GM13977 (cell line): ENCODE results near the gene NLRC3.
A peak's percentile ranks its signal among the peaks of the same experiment; 100 is the strongest.

Source experiments
- DNase-seq: peaks from one replicate; pipeline ENCODE4 v3.0.0; 2012; ENCODE audit warnings: low spot score
- in situ Hi-C: fragments of 300-500 bp; cut with MboI; formaldehyde crosslinking; loops from one replicate; pipeline ENCODE4 v1.12.0; 2022; ENCODE audit warnings: low sequenced_read_pairs, low pct_unique_long_range_greater_than_20kb, mixed read lengths, inconsistent platforms; ENCODE audit not compliant: unreplicated experiment
- TF ChIP-seq, protein P1 (sequence below): IDR thresholded peaks from 2 replicates; pipeline ENCODE4 v1.5.1; 2012; ENCODE audit warnings: mild to moderate bottlenecking, control low read depth; ENCODE audit not compliant: insufficient read depth; ENCODE audit errors: extremely low read depth, missing control alignments

The NLRC3 gene

DNA sequence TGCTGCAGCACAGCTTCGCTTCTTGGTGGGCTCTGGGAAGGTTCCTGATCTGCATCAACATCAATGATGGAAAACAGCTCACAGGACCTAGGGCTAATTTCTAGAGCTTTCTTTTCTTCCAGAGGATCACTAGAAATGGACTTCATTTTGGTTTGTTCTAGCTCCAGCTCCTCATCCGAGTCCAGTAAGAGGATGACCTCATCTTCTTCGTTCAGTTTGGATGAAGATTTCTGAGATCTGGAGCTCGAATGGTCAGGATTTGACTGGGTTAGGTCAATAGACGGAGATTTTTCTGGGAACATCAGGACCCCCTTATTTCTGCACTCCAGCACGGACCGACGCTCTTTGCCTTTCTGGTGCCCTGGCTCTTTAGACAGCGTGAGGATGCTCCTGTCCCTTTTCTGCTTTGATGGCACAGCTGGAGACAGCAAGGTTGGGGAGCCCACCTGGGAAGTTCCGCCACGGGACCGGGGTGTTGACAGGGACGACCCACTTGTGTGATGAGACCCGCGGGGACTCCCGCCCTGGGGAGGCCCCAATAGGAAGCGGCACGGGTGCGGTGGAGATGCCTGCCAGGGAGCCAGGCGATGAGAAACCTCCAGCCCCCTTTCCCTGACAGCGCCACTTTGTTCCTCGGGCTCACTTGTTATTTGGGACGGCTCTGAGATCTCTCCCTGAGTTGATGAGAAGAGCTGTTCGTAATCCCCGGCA, 12.9 kb upstream of the NLRC3 start:
- in situ Hi-C loops: no loop called here
- TF ChIP-seq, protein P1, sequence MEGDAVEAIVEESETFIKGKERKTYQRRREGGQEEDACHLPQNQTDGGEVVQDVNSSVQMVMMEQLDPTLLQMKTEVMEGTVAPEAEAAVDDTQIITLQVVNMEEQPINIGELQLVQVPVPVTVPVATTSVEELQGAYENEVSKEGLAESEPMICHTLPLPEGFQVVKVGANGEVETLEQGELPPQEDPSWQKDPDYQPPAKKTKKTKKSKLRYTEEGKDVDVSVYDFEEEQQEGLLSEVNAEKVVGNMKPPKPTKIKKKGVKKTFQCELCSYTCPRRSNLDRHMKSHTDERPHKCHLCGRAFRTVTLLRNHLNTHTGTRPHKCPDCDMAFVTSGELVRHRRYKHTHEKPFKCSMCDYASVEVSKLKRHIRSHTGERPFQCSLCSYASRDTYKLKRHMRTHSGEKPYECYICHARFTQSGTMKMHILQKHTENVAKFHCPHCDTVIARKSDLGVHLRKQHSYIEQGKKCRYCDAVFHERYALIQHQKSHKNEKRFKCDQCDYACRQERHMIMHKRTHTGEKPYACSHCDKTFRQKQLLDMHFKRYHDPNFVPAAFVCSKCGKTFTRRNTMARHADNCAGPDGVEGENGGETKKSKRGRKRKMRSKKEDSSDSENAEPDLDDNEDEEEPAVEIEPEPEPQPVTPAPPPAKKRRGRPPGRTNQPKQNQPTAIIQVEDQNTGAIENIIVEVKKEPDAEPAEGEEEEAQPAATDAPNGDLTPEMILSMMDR: no peak
- DNase-seq: no peak

DNA sequence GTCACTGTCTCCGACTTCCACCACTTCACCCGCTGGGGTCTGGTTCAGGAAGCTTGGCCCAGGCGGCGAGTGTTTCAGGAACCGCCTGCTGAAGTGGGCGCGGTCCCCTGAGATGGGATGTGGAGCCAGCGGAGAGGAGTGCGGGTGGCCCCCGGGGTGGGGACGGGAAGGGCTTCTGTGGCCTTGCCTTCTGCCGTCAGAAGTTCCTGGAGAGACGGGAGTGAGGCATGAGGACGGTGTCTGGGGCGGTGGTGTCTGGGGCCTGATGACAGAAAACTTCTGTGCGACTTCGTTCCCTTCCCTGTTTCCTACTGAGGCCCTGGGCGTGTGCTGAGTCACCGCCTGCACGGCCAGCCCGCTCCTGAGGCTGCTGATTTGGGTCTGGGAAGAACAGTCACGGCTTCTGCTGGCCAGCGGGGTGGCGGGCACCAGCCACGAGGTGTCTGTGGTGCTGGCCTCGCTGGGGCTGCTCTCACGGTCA, 12.3 kb upstream of the NLRC3 start:
- TF ChIP-seq, protein P1: no peak
- in situ Hi-C loops: no loop called here
- no peak for DNase-seq

DNA sequence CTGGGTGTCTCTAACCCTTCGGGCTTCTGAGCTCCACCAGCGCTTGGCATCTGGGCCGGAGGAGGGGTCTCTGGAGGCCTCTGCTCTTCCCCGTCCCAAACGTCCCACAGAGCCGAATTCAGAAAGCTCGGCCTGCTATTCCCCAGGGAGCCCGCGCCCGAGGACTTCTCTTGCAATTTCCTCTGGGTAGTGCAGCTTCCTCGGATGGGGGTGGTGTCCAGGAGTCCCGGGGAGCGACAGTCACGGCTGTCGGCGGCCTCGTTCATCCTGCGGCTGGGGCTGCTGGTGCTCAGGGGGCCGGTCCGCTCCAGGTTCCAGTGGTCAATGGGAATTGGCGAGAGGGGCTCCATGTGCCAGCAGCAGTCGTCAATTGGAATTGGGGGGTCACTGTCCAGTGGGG, 11.8 kb upstream of the NLRC3 start:
- in situ Hi-C loops: no loop called here
- no peak for DNase-seq
- TF ChIP-seq, protein P1: no peak

DNA sequence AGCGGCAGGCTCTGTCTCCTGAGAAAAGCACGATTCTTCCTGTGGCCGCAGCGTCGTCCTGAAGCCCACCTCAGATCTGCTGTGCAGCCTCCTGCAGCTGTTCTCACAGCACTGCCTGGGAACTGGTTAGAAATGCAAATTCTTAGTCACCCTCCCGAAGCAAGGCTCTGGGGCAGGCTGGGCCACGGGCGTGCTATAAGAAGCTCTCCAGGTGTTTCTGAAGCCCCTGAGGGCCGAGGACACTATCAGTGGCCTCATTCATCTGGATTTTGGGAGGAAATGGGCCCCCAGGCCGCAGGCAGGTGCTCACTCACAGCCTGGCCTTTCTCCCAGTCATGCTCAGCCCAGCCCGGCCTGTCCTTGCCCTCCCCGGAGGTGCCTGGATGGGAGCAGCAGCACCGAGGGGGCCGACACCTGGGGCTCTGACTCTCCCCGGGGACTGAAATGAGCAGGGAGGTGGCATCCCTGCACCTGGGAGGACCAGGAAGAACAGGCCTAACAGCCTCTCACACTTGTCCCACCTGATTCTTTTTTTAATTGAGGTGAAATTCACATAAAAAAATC, 10.4 kb upstream of the NLRC3 start:
- in situ Hi-C loops: no loop called here
- TF ChIP-seq, protein P1: no peak
- DNase-seq: peak; percentile 75

DNA sequence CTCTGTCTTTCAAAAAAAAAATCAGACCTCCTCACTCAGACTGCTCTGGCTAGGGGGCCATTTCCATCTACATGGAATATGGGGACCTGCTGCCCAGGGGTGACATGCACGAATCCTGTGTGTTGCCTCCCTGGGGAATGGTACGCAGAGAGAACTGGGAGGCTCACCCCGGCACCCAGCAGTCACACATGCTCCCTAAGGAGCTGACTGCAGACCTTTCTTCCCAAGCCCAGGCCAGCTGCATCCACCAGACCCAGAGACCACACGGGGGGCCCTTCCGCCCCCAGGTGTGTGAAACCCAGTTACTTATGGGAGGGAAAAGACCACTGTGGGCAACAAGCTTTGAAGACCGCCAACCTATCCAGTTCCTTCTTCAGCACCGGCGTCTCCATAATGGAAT, 7.2 kb upstream of the NLRC3 start:
- TF ChIP-seq, protein P1: no peak
- in situ Hi-C loops: no loop called here
- no peak for DNase-seq

DNA sequence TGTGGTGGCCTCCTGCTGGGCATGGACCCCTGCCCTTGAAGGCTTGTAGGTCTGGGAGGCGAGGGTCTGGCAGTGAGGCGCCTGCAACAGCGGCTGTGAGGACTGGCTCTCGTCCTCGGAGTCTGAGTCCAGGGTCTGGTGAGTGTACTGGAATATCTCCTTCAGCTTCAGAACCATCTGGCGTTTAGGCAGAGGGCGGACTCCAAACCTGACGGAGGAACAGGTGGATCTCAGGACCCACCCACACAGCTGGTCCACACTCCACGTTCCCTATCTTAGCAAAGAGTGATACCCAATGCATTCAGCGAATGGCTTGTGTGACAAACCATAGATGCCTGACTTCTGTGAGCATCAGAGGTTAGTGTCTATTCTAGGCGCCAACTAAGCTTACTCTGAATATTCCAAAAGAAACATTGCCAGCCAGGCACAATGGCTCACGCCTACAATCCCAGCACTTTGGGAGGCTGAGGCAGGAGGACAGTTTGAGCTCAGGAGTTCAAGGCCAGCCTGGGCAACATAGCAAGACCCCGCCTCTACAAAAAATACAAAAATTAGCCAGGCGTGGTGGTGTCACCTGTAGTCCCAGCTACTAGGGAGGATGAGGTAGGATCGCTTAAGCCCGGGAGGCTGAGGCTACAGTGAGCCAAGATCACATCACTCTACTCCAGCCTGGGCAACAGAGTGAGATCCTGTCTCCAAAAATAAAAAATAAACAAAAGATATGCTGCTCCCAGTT, 6.3 kb upstream of the NLRC3 start:
- TF ChIP-seq, protein P1: no peak
- in situ Hi-C loops: no loop called here
- no peak for DNase-seq
